Measurements from ENCODE around the gene CLCNKB.
"Not testable (repeated sequence)": the region's sequence is repeated elsewhere in the genome, so short reads cannot be mapped to it uniquely, and the experiment has no call there.

The CLCNKB gene

GRCh38 chr1:16029288-16029687, 14.3 kb upstream of the CLCNKB start:
- no peak for DNase-seq

GRCh38 chr1:16031551-16031950, 12.0 kb upstream of the CLCNKB start:
- DNase-seq, result no peak

GRCh38 chr1:16032388-16033102, 11.0 kb upstream of the CLCNKB start:
- peak in 47 of 56 donors; percentile 10 to 77 (median 45) for DNase-seq

GRCh38 chr1:16033103-16033632, 10.4 kb upstream of the CLCNKB start:
- DNase-seq, result not testable (repeated sequence)

GRCh38 chr1:16036461-16036860, 7.1 kb upstream of the CLCNKB start:
- not testable (repeated sequence) for DNase-seq

- DNase-seq, result no peak
These were observed 5.0 kb upstream of the CLCNKB start for GRCh38 chr1:16038620-16038912.

- not testable (repeated sequence) for DNase-seq
These were observed 3.7 kb upstream of the CLCNKB start for GRCh38 chr1:16039871-16040270.

- DNase-seq, result no peak
These were observed 2.4 kb upstream of the CLCNKB start for GRCh38 chr1:16041200-16041599.

- DNase-seq, result no peak
These were observed 1.5 kb upstream of the CLCNKB start for GRCh38 chr1:16042096-16042495.

- DNase-seq, result not testable (repeated sequence)
These were observed 928 bp upstream of the CLCNKB start for GRCh38 chr1:16042654-16043053.

GRCh38 chr1:16043950-16044349, 368 bp downstream of the CLCNKB start:
- no peak for DNase-seq

- no peak for DNase-seq
These were observed 3.3 kb downstream of the CLCNKB start for GRCh38 chr1:16046842-16047241.

GRCh38 chr1:16047791-16048475, 4.4 kb downstream of the CLCNKB start:
- no peak for DNase-seq

- DNase-seq, result peak in 2 of 56 donors; percentile 30 to 39
These were observed 5.1 kb downstream of the CLCNKB start for GRCh38 chr1:16048573-16049189.

GRCh38 chr1:16050328-16050727, 6.7 kb downstream of the CLCNKB start:
- DNase-seq, result no peak

- DNase-seq, result no peak
These were observed 7.5 kb downstream of the CLCNKB start for GRCh38 chr1:16051039-16051438.

- not testable (repeated sequence) for DNase-seq
These were observed 8.4 kb downstream of the CLCNKB start for GRCh38 chr1:16051949-16052348.

GRCh38 chr1:16053781-16054502, 10.4 kb downstream of the CLCNKB start:
- no peak for DNase-seq

GRCh38 chr1:16054598-16055540, 11.3 kb downstream of the CLCNKB start:
- no peak for DNase-seq

Measured in nucleus accumbens (tissue), 56 donors.